OCI-M1 (cell line): ENCODE data around the gene AKR1C1.
"Not testable (repeated sequence)": the region's sequence is repeated elsewhere in the genome, so short reads cannot be mapped to it uniquely, and the experiment has no call there.

Experiments used
- DNase-seq: peaks from one replicate; lab custom pipeline; 2025; lab: John Stamatoyannopoulos, UW

The AKR1C1 gene

GRCh38 chr10:4983615-4984216, 20.5 kb downstream of the AKR1C1 start:
- no peak for DNase-seq

GRCh38 chr10:4984223-4984622, 21.0 kb downstream of the AKR1C1 start:
- DNase-seq = no peak

GRCh38 chr10:4984971-4985594, 21.9 kb downstream of the AKR1C1 start:
- no peak for DNase-seq

DNA sequence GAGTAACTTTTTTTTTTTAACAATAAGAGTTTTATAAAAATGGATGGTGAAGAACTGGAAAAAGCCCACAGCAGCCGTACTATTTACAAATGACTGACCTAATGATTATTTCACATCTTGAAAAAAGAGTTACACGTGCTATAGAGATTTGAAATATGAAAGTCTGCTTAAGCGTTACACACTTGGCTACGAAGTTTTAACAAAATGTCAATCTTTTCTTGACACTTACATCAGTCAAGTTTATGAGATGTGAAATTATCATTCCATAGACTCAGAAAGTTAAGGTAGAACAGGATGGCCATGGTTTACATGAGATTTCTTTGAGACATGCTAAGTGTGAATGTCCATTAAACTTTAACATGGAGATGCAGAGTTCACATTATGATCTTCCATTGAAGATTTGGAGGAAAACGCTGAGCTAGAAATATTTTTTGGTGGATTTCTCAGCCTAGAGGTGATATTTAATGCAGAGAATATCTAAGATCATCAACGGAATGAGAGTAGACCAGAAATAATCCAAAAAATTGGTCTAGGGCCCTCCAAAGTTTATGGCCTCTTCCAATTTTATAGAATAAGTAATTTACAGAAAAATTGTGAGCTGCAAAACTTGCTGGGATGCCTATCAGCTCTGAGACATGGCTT, 24.9 kb downstream of the AKR1C1 start:
- not testable (repeated sequence) for DNase-seq

DNA sequence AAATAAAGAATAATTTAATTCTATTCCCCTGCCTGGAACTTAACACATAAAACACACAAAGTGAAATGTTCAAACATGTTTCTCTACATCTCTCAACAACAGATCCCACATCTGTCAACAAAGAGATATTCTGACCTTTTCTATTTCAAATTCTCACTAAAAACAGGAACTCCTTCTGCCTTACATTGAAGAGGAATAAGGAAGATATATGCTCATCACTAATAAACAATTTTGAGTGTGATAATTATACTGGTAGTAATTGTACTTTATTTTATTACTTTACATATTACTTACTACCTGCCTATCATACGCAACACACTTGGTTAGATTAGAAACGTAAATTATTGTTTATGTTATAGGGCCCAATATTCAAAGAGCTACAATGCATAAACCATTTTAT, 27.0 kb downstream of the AKR1C1 start:
- no peak for DNase-seq

DNA sequence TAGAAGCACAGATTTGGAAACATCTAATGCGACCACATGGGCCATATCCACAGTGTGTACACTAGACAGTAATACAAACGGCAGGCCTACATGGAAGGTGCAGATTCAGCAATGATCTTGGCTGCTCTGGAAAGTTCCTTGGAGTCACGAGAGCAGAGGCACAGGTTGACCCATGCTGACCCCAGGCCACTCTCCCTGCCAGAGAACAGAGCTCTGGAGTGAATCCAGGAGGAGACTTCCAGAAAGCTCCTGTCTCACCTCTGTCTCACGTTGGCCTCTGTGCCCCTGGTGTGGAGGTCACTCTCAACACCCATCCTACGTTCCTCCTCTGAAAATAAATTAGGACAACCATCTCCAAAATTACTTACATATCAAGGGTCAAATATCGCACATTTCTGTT, 28.2 kb downstream of the AKR1C1 start:
- not testable (repeated sequence) for DNase-seq

- DNase-seq = not testable (repeated sequence)
Measured at GRCh38 chr10:4992564-4992963, 29.3 kb downstream of the AKR1C1 start.

GRCh38 chr10:4994260-4994659, 31.0 kb downstream of the AKR1C1 start:
- DNase-seq = not testable (repeated sequence)

- DNase-seq = no peak
Measured at GRCh38 chr10:4998671-4999070, 35.5 kb downstream of the AKR1C1 start.

- no peak for DNase-seq
Measured at GRCh38 chr10:5002013-5002727, 39.0 kb downstream of the AKR1C1 start.

DNA sequence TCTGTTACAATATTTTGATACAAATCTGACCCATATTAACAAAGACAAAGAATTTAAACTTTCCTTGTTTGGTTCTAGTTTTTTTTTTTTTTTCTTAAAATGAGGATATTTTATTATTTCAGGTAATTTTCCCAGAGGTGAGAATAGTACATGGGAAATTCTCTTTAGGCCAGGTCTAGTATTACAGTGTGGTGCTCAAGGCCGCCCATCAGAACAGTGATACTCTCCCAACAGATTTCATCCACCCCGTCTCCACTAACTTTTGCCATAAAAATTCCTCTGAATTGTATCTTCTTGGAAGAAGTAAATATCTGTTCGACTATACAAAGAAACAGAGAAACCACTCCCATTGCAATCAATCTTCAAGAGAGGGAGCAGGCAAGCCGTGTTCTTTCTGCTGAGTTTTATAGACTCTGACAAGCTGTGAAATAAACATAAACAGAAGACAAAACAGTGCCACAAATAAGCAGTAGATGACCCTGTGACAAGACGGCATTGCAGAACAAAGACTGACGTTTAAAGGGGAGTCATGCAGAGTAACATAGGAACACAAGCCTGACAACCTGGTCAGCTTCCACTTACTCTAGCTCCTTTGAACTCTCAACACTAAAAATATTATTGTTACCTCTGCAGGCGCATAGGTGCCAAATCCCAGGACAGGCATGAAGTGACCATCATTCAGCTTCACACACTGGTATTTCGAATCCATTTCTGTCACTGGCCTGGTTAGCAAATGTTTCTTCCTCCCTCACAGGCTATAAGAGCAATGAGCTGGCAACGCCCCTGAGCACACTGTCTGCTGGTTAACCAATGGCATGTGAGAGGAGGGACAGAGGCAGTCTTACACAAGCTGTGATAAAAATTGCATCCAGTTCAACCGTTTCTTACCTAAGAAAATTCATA, 40.2 kb downstream of the AKR1C1 start, which contains the start of gene AKR1C2:
Gene AKR1C2, minus strand, starts transcription at position 731 of the 903 bp plus-strand sequence. Its CDS starts 22 bp downstream, at position 709.
- peak; percentile 51 for DNase-seq

GRCh38 chr10:5004030-5004385, 40.8 kb downstream of the AKR1C1 start:
- DNase-seq = not testable (repeated sequence)

- not testable (repeated sequence) for DNase-seq
Measured at GRCh38 chr10:5004501-5004900, 41.3 kb downstream of the AKR1C1 start.

DNA sequence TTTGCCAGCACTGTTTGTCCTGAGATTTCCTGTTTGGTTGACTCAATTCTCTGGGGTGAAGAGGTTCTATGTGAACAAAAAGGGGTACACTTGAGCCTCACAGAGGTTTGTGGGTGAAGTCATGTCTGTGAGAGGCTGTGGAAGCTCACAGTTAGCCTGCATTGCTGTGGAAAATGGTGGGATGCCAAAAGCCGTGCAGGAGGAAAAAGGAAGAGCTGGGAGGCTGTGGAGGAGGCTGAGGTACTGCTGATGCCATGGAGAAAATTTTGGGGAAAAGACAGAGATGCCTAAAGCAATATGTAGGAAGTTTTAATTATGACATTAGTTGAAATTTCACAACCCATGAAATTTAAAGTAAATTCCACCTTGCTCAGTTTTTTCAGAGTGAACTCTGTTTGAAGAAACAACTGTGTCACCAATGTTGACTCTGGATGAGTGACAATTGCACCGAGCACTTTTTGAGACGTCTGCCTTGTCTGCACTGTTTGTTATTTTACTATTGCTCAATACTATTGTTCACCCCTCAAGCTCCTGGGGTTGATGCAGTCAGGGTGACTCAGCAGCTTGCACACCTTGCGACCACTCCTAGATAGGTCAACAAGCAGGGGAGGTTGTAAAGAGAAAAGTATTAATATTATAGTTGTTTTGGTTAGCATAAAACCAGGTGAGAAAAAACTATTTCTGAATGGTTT, 45.8 kb downstream of the AKR1C1 start:
- DNase-seq = not testable (repeated sequence)

DNA sequence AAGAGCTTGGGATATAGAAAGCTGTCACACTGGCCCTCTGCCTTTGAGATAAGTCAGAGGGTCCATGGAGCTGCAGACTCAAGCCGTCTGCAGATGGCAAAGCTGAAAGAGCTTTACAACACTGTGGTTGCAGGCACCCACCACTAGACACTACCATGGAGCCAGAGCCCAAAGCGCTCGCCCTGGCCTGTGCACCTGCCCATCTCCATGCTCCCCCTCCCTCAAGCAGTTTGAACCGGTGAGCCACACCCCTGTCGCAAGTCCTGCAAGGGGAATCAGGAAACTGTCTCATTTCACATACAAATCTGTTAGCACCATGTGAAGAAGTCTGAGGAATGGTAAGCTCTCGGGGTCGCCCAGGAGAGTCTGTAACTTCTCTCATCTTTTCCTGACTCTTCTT, 46.8 kb downstream of the AKR1C1 start:
- DNase-seq = not testable (repeated sequence)

DNA sequence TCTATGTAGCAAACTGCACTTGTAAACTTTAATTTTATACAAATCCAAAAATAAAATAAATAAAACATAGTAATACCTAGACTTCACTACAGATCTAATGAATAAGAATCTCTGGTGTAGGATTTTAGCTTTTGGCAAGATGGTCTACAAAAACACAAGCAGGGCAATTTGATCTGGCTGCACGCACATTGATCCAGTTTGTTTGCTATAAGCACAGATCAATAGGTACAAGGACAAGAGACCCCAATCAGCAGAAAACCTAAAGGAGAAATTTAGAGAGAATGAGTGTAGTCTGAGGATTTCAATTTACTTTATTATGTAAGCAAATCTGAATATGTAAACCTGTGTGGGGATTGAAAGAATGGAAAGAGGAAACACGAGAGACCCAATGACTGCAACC, 48.2 kb downstream of the AKR1C1 start:
- not testable (repeated sequence) for DNase-seq

DNA sequence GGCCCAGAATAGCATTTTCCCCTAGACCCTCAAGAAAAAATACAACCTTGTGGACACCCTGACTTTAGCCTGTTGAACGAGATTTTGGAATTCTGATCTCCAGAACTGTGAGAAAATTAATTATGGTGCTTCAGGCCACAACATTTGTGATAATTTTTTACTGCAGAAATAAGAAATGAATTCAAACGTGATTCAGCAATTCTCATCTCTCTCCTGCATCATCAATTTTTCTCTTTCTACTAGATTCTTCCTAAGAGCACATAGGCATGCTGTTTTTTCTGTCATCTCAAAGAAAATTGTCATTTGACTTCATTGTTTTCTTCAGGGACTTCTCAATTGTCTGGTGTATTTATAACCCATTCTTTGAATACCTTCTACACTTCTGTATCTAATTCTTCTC, 49.4 kb downstream of the AKR1C1 start:
- no peak for DNase-seq

DNA sequence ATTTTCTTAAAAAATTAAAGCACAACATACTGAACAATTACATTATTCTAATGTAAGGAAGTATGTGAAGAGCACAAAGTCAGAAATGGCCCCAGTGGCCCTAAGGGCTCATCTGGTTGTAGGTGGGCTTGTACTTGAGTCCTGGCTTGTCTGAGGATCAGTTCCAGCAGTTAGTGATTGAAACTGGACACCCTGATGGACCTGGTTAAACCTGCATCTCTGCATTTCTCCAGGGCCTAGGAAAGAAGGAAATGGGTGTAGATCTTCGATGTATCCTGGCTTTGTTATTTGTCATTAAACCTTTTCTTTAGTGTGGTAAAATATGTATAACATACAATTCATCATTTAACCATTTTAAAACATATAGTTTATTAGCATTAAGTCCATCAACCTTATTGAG, 50.2 kb downstream of the AKR1C1 start:
- no peak for DNase-seq

DNA sequence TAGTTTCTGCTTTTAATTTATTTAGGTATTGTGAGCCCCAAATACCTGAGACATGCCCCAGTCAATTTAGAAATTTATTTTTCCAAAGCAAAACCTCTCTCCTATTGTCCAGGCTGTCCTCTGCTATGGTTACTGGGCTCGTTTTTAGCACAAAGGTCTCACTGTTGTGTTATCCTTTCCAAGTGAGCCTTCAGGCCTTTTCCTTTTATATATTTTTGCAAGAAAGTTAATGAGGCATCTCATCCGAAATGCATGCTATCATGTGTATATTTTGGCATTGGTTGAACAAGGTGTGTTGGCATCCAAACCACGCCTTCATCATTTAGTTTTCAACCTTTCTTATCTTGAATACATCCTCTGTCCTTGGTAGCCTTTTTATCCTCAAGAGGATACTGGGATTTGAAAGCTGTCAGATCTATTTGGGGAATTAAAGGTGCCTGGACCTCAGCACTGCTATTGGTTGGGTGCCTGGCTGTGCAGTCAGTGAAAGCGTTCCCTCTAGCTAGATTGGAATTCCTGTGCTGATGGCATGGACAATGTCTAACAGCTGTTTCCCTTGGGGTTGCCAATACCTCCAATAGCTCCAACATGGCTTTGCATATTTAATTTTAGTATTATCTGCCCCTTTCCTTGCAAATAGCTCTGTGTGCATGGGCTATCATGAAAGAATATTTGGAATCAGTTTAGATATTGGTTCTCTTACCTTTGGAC, 51.1 kb downstream of the AKR1C1 start:
- not testable (repeated sequence) for DNase-seq

GRCh38 chr10:5014936-5015335, 51.7 kb downstream of the AKR1C1 start:
- DNase-seq = peak; percentile 58
